PC-9 (cell line): ENCODE data around the gene ALKBH3. TPM values are rescaled to one million over a fixed set of nuclear protein-coding genes. Genes with fewer than 3 reads are reported as not detected.

Experiments used
- BruUV-seq: library from RNA; stranded (reverse); fragments of 400-500 nt; replicated peaks from 2 replicates; lab custom pipeline; 2021; lab: Mats Ljungman, UMichigan
- CTCF ChIA-PET: fragments of 300-600 bp; sonication (Branson Sonifier 250); formaldehyde crosslinking; loops from one replicate; lab custom pipeline; 2022; ENCODE audit warnings: antibody characterized with exemption; lab: Charles Lee
- POLR2A ChIA-PET: fragments of 300-600 bp; sonication (Branson Sonifier 250); formaldehyde crosslinking; loops from one replicate; lab custom pipeline; 2022; ENCODE audit warnings: antibody characterized with exemption; ENCODE audit not compliant: unreplicated experiment; lab: Charles Lee
- DNase-seq, 2 experiments: peaks; one replicate each; pipeline versions ENCODE4 v3.0.0 to v3.0.0-alpha.2; 2015 to 2022; ENCODE audit warnings: mixed read lengths in 1 of 2
- H2AFZ ChIP-seq: fragments of 200-600 bp; sonication (generic); 2 replicates; pipeline ENCODE4 v1.8.1; 2017; ENCODE audit warnings: antibody characterized with exemption
- H3F3A ChIP-seq: fragments of 200-600 bp; sonication (generic); 2 replicates; pipeline ENCODE4 v1.8.1; 2017; ENCODE audit warnings: antibody characterized with exemption, mild to moderate bottlenecking, low read depth; ENCODE audit not compliant: insufficient read depth
- H3K27ac ChIP-seq: fragments of 200-600 bp; sonication (generic); 2 replicates; pipeline ENCODE4 v1.6.1; 2016; ENCODE audit warnings: mixed run types
- H3K27me3 ChIP-seq: fragments of 200-600 bp; sonication (generic); 2 replicates; pipeline ENCODE4 v1.6.1; 2016; ENCODE audit warnings: low read depth, mixed run types; ENCODE audit not compliant: insufficient read depth
- H3K36me3 ChIP-seq: fragments of 200-600 bp; sonication (generic); 2 replicates; pipeline ENCODE4 v1.6.1; 2016; ENCODE audit warnings: low read depth, mixed run types
- H3K4me1 ChIP-seq: fragments of 200-600 bp; sonication (generic); replicated peaks from 2 replicates; pipeline ENCODE4 v1.6.1; 2016; ENCODE audit warnings: mixed run types; ENCODE audit not compliant: insufficient read depth
- H3K4me2 ChIP-seq: fragments of 200-600 bp; sonication (generic); 2 replicates; pipeline ENCODE4 v1.6.1; 2017; ENCODE audit warnings: mixed run types
- H3K4me3 ChIP-seq: fragments of 200-600 bp; sonication (generic); 2 replicates; pipeline ENCODE4 v1.6.1; 2016; ENCODE audit warnings: mixed run types
- H3K79me2 ChIP-seq: fragments of 200-600 bp; sonication (generic); 2 replicates; pipeline ENCODE4 v1.6.1; 2017; ENCODE audit warnings: low read depth, mixed run types
- H3K9me2 ChIP-seq: fragments of 200-600 bp; sonication (generic); 2 replicates; pipeline ENCODE4 v1.8.1; 2017; ENCODE audit warnings: mild to moderate bottlenecking; ENCODE audit not compliant: insufficient read depth
- H3K9me3 ChIP-seq: fragments of 200-600 bp; sonication (generic); 2 replicates; pipeline ENCODE4 v1.8.1; 2016; ENCODE audit warnings: low read depth; ENCODE audit not compliant: insufficient read depth
- H4K20me1 ChIP-seq: fragments of 200-600 bp; sonication (generic); 2 replicates; pipeline ENCODE4 v1.8.1; 2017; ENCODE audit not compliant: insufficient read depth
- EZH2 ChIP-seq: fragments of 200-600 bp; sonication (generic); IDR thresholded peaks from 2 replicates; pipeline ENCODE4 v1.8.0; 2017; ENCODE audit warnings: antibody characterized with exemption, low read depth
- intact Hi-C: fragments of 100-400 bp; cut with micrococcal nuclease; formaldehyde crosslinking; loops from one replicate; pipeline ENCODE4 v1.10.0; 2022; ENCODE audit not compliant: unreplicated experiment
- total RNA-seq: library from RNA; stranded (reverse); gene quantifications from 2 replicates; pipeline ENCODE4 v1.2.3, GENCODE V29; 2021
- TF ChIP-seq, protein P1 (sequence below): fragments of 200-600 bp; sonication (generic); conservative IDR thresholded peaks from 2 replicates; pipeline ENCODE4 v1.6.1; 2017; ENCODE audit warnings: mixed run types, antibody characterized with exemption, mild to moderate bottlenecking, moderate library complexity

ALKBH3 gene
- total RNA-seq, 1 experiment from 2014 or later = 47.3 TPM

DNA sequence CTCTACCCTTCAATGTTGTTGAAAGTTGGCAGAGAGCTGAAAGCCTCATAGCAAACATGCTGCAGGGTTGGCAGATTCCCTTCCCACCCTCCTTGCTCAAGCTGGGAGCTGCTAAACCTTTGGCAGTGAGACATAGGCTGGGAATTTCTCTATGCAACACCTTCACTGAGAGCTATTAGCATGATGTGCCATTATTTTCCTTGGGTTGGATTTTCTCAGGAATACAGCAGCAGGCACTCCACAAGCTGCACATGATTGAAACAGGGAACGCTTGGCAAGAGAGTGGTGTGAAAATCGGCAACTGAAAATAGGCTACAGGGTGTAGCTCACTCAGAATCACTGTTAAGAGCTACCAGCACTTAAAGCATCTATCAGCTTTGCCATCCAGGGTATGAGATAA lies 9.6 kb upstream of the ALKBH3 start:
- Histone ChIP-seq H3K4me1 (no peaks in the 10 kb centered on the region), H3K9me2 (no peaks in the 10 kb centered on the region), H3K27ac (no peak overlapping the region), H3K79me2 (no peaks in the 10 kb centered on the region), H3K36me3 (no peaks in the 10 kb centered on the region), H3F3A (no peaks in the 10 kb centered on the region), H3K4me2 (no peak overlapping the region), H2AFZ (no peak overlapping the region), H3K4me3 (no peak overlapping the region), H3K27me3 (peaks cover 55% of the 10 kb centered on the region), H3K9me3 (no peaks in the 10 kb centered on the region), H4K20me1 (no peaks in the 10 kb centered on the region)
- intact Hi-C loops = no loop called here
- ChIA-PET POLR2A (no interaction called here), CTCF (no interaction called here)
- TF ChIP-seq EZH2 = no peak
- TF ChIP-seq, protein P1, sequence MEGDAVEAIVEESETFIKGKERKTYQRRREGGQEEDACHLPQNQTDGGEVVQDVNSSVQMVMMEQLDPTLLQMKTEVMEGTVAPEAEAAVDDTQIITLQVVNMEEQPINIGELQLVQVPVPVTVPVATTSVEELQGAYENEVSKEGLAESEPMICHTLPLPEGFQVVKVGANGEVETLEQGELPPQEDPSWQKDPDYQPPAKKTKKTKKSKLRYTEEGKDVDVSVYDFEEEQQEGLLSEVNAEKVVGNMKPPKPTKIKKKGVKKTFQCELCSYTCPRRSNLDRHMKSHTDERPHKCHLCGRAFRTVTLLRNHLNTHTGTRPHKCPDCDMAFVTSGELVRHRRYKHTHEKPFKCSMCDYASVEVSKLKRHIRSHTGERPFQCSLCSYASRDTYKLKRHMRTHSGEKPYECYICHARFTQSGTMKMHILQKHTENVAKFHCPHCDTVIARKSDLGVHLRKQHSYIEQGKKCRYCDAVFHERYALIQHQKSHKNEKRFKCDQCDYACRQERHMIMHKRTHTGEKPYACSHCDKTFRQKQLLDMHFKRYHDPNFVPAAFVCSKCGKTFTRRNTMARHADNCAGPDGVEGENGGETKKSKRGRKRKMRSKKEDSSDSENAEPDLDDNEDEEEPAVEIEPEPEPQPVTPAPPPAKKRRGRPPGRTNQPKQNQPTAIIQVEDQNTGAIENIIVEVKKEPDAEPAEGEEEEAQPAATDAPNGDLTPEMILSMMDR = no peak
- no peak for DNase-seq
- no TSS peak for BruUV-seq

DNA sequence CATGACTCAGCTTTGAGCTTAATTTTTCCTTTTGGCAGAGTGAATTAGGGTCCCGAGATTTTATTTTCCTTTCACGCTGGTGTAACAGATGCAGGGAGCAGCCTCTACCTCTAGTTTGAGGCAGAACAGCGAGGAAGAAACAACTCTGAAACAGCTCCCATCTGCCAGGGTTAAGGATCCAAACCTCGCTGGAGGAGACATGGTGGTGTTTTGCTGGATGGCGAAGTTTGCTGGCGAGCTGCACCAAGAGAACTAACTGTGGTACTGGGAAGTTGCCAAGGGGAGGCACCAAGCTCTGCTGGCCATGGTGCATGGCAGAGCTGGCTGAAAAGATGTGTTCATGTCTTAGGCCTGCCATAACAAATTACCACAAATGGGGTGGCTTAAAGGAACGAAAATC lies 7.6 kb upstream of the ALKBH3 start:
- DNase-seq = no peak
- no peaks in the 10 kb centered on the region for H3K36me3 ChIP-seq
- CTCF ChIA-PET = no interaction called here
- H3K9me2 ChIP-seq = no peaks in the 10 kb centered on the region
- H4K20me1 ChIP-seq = no peaks in the 10 kb centered on the region
- H3K9me3 ChIP-seq = no peaks in the 10 kb centered on the region
- no peak overlapping the region for H2AFZ ChIP-seq
- no peaks in the 10 kb centered on the region for H3K79me2 ChIP-seq
- H3K4me2 ChIP-seq = no peak overlapping the region
- no peaks in the 10 kb centered on the region for H3F3A ChIP-seq
- TF ChIP-seq, protein P1 = no peak
- TF ChIP-seq EZH2 = no peak
- intact Hi-C loops = no loop called here
- no peak overlapping the region for H3K4me3 ChIP-seq
- H3K4me1 ChIP-seq = no peaks in the 10 kb centered on the region
- POLR2A ChIA-PET = no interaction called here
- peaks cover 74% of the 10 kb centered on the region for H3K27me3 ChIP-seq
- no TSS peak for BruUV-seq
- H3K27ac ChIP-seq = no peak overlapping the region

DNA sequence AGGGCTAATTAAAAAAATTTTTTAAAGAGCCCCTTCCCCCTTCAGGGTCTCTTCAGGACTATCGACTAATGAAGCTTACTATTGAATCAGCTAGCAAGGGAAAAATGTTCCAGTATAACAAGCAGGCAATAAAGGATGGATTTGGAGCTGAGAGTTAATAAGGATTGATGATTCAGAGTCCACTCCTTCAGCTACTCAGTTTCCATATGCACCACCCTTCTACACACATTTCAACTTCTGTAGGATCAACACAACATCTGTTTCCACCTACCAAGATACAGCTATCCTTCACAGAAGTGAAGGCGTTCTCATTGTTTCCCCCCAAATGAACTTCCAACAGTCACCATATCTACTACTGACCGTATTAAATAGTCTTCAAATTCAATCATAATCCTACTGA lies 6.6 kb upstream of the ALKBH3 start:
- no peak for TF ChIP-seq EZH2
- TF ChIP-seq, protein P1 = no peak
- no peaks in the 10 kb centered on the region for H3F3A ChIP-seq
- intact Hi-C loops = no loop called here
- H3K4me2 ChIP-seq = no peak overlapping the region
- no peaks in the 10 kb centered on the region for H3K4me1 ChIP-seq
- no peak overlapping the region for H3K4me3 ChIP-seq
- H3K27ac ChIP-seq = no peak overlapping the region
- no peak for DNase-seq
- no peaks in the 10 kb centered on the region for H4K20me1 ChIP-seq
- peaks cover 80% of the 10 kb centered on the region for H3K27me3 ChIP-seq
- no peaks in the 10 kb centered on the region for H3K9me2 ChIP-seq
- no peaks in the 10 kb centered on the region for H3K36me3 ChIP-seq
- no peak overlapping the region for H2AFZ ChIP-seq
- H3K9me3 ChIP-seq = no peaks in the 10 kb centered on the region
- CTCF ChIA-PET = interaction anchor here (0.7 kb wide), 1 partner anchor 22 kb away, joined by 3 read pairs; no protein-coding TSS in a partner anchor
- POLR2A ChIA-PET = no interaction called here
- BruUV-seq = no TSS peak
- no peaks in the 10 kb centered on the region for H3K79me2 ChIP-seq
